Ovary (tissue), 3 donors: ENCODE data around the gene TOR1AIP2.

ENCODE experiments used
- CTCF ChIP-seq, 3 donors: fragments of 450-650 bp in 2 of 3; fragments of 200-600 bp in 1 of 3; IDR thresholded peaks; one replicate each; pipeline versions ENCODE4 v1.5.1 to v1.8.0; 2016 to 2022; ENCODE audit warnings: antibody characterized with exemption in 3 of 3, mild to moderate bottlenecking in 1 of 3
- POLR2A ChIP-seq: fragments of 450-650 bp; IDR thresholded peaks from one replicate; pipeline ENCODE4 v1.6.1; 2017; ENCODE audit warnings: antibody characterized with exemption, mild to moderate bottlenecking, moderate library complexity
- donor health status: DM: no; HTN: no; CAD: no.

- no peak for TF ChIP-seq CTCF (IDR thresholded peaks at IDR 0.05)
- TF ChIP-seq POLR2A, result no peak
Observed at GRCh38 chr1:179831852-179832699, 45.5 kb downstream of the TOR1AIP2 start.
